Rectal smooth muscle tissue (tissue), 1 donor: ENCODE measurements around the gene UNC50.
"Not testable (repeated sequence)": the region's sequence is repeated elsewhere in the genome, so short reads cannot be mapped to it uniquely, and the experiment has no call there.

Experiments used
- H3K27ac ChIP-seq: one replicate; pipeline ENCODE4 v1.7.0; 2013; ENCODE audit warnings: low read depth, low read length, inconsistent platforms
- H3K27me3 ChIP-seq: one replicate; pipeline ENCODE4 v1.7.0; 2013; ENCODE audit warnings: low read length; ENCODE audit not compliant: control insufficient read depth, insufficient read depth
- H3K36me3 ChIP-seq: one replicate; pipeline ENCODE4 v1.7.0; 2013; ENCODE audit warnings: low read length; ENCODE audit not compliant: control insufficient read depth, insufficient read depth
- H3K4me1 ChIP-seq: one replicate; pipeline ENCODE4 v1.7.0; 2013; ENCODE audit warnings: low read length; ENCODE audit not compliant: control insufficient read depth, insufficient read depth
- H3K4me3 ChIP-seq: one replicate; pipeline ENCODE4 v1.7.0; 2013; ENCODE audit warnings: low read length
- H3K9ac ChIP-seq: one replicate; pipeline ENCODE4 v1.7.0; 2013; ENCODE audit warnings: low read length

Gene UNC50

GRCh38 chr2:98659491-98659840 lies 51.1 kb downstream of the UNC50 start:
- H3K4me1 ChIP-seq, H3K27ac ChIP-seq, H3K36me3 ChIP-seq, H3K4me3 ChIP-seq, H3K27me3 ChIP-seq, H3K9ac ChIP-seq: not testable (repeated sequence)

GRCh38 chr2:98663511-98664090 lies 55.2 kb downstream of the UNC50 start:
- Histone ChIP-seq H3K27ac (no peak overlapping the region), H3K4me3 (no peak overlapping the region), H3K4me1 (no peaks in the 10 kb centered on the region), H3K9ac (no peak overlapping the region), H3K27me3 (no peaks in the 10 kb centered on the region), H3K36me3 (no peaks in the 10 kb centered on the region)

- H3K36me3 ChIP-seq, result no peaks in the 10 kb centered on the region
- H3K4me1 ChIP-seq, result no peaks in the 10 kb centered on the region
- H3K27ac ChIP-seq, result no peak overlapping the region
- no peak overlapping the region for H3K4me3 ChIP-seq
- H3K9ac ChIP-seq, result no peak overlapping the region
- no peaks in the 10 kb centered on the region for H3K27me3 ChIP-seq
These were observed 55.9 kb downstream of the UNC50 start for GRCh38 chr2:98664323-98664722.

GRCh38 chr2:98665677-98666076 lies 57.3 kb downstream of the UNC50 start:
- no peak overlapping the region for H3K27ac ChIP-seq

More at GRCh38 chr2:98665677-98666076, 57.3 kb downstream of the UNC50 start:
- H3K9ac ChIP-seq, result no peak overlapping the region
- H3K4me3 ChIP-seq, result no peak overlapping the region
- no peaks in the 10 kb centered on the region for H3K27me3 ChIP-seq
- no peaks in the 10 kb centered on the region for H3K36me3 ChIP-seq
- H3K4me1 ChIP-seq, result no peaks in the 10 kb centered on the region
